ENCODE data around the gene PIGP.
"Not testable (repeated sequence)": the region's sequence is repeated elsewhere in the genome, so short reads cannot be mapped to it uniquely, and the experiment has no call there.

Gene PIGP

DNA sequence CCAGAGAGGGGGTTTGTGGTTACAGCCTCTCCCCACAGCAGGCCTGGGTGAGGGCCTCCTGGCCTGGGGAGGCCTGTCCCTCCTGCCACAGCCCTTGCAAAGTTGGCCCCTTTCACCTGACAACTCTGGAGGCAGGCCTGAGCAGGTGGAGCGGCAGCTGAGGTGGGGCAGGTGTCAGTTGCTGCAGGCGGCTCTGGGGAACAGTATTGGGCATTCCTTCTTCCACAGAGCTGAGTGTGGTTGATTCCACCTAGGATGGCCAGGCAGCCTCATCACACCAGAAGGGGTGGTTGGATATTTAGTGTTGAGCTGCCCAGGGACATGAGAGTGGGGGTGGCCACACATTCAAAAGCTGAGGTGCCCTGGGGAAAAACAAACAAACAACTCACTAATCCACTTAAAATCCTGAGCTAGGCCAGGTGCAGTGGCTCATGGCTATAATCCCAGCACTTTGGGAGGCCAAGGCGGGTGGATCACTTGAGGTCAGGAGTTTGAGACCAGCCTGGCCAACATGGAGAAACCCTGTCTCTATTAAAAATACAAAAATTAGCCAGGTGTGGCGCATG lies 31.1 kb downstream of the PIGP start:
- DNase-seq, result no peak

DNA sequence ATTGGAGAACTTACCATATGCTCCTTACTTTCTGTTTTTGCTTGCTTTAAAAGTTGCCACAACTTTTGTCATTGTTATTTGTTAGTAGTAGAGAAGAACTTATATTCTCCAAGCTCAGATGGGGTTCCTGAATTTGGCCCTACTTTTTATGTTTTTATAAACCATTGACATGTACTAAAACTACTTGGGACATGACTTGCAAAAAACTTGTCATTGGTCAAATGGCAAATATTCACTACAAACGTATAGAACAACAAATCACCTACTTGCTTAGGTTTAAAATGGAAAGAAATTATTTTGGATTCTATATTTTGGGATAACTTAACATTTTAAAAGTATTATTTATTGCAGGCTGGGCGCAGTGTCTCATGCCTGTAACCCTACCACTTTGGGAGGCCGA lies 32.7 kb downstream of the PIGP start:
- no peak for DNase-seq

DNA sequence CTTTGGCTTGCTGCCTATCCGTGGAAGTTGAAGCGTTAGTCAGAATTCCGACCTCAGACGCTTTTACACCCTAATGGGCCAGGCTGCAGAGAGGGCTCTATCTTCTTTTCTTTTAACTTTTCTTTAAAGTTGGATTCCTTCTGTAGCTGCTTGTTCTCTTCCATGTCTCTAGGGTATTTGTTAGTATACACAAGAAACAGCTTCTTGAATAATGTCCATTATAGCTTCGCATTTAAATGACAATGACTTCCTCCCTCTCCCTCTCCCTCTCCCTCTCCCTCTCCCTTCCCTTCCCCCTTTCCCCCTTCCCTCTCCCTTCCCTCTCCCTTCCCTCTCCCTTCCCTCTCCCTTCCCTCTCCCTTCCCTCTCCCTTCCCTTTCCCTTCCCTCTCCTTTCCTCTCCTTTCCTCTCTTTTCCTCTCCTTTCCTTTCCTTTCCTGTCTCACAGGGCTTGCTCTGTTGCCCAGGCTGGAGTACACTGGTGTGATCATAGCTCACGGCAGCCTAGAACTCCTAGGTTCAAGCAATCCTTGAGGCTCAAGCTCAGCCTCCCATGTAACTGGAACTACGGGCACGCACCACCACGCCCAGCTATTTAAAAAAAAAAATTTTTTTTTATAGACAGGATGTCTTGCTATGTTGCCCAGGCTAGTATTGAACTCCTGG lies 33.3 kb downstream of the PIGP start:
- DNase-seq, result no peak

DNA sequence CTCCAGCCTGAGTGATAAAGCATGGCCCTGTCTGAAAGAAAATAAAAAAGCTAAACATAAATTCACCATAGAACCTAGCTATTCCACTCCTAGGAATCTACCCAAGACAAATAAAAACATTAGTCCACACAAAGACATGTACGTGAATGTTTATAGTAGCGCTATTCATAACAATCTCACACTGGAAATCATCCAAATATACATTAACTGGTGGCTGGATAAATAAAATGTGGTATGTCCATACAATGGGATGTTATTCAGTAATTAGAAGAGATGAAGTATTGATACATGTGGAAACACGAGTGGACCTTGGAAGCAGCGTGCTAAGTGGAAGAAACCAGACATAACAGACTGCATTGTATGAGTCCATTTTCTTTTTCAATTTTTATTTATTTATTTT lies 36.7 kb downstream of the PIGP start:
- DNase-seq, result no peak

GRCh38 chr21:37034394-37034793 lies 38.5 kb downstream of the PIGP start:
- not testable (repeated sequence) for DNase-seq

DNA sequence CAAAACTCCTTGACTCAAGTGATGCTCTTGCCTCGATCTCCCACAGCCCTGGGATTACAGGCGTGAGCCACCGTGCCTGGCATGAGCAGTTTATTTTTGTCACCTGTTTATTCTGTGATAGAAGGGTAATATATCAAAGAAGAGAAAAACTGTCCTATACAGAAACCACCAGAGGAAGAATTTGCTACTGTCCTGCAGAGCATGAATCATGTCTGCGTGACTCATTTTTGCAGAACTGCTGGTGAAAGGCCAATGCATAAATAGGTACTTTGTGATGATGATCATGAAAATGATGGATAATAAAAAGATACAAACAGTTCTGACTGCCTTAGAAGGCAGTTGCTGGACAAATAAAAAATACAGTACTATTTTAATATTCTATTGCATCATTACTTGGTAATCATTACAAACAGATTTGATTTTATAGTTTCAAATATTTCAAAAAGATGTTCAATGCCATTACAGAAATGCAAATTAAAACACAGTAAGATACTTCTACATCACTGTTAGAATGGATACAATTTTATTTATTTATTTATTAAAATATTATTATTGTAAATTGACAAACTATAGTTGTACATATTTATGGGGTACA lies 39.9 kb downstream of the PIGP start:
- DNase-seq, result no peak

DNA sequence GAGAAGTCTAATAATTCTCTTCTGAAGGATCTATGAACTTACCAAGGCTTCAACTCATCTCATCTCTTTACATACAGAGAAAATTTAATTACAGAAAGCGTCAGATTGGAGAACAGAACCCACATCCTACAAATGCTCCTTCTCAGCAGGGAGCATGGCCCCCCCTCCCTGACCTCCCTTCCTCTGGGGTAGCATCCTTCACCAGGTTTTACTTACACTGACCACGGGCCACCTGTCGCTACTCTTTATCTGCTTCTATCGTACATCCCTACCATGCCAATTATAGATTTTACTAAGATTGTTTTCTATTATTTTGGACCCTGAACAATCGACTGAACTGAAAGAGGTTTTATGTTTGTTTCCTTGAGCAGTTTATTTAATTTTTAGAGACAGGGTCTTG lies 40.6 kb downstream of the PIGP start:
- no peak for DNase-seq

- no peak for DNase-seq
These were observed 42.0 kb downstream of the PIGP start for GRCh38 chr21:37030864-37031263.

DNA sequence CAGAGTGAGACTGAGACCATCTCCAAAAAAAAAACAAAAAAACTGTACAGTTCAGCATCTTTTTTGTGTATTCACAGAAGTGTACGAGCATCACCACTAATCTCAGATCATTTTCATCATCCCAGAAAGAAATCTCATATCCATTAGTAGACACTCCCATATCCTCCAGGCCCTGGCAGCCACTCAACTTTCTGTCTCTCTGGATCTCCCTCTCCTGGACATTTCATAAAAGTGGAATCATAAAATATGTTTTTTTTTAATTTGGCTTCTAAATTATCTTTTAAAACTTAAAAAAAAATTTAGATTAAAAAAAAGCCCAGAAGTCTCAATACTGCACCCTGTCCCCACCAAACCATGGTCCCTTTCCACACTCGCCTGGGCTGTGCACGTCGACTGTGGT lies 44.3 kb downstream of the PIGP start:
- no peak for DNase-seq

GRCh38 chr21:37026499-37026898 lies 46.4 kb downstream of the PIGP start:
- no peak for DNase-seq

GRCh38 chr21:37017951-37018679 lies 54.8 kb downstream of the PIGP start:
- DNase-seq, result no peak

All from OCI-M1 (cell line).